NCI-H82 treated with DMSO at 0.1 percent for 48 hours (cell line): ENCODE measurements around the gene COA1.
"Not testable (repeated sequence)": the region's sequence is repeated elsewhere in the genome, so short reads cannot be mapped to it uniquely, and the experiment has no call there.

ENCODE experiments used
- DNase-seq: peaks from one replicate; lab custom pipeline; 2025; ENCODE audit not compliant: unreplicated experiment; lab: John Stamatoyannopoulos, UW

Gene COA1

GRCh38 chr7:43729924-43730248 is 563 bp upstream of the COA1 start:
- DNase-seq = no peak

- DNase-seq = no peak
These were observed 1.8 kb downstream of the COA1 start for GRCh38 chr7:43727494-43727893.

- no peak for DNase-seq
These were observed 2.3 kb downstream of the COA1 start for GRCh38 chr7:43727003-43727402.

GRCh38 chr7:43726466-43726865 is 2.9 kb downstream of the COA1 start:
- DNase-seq = no peak

GRCh38 chr7:43725251-43725650 is 4.1 kb downstream of the COA1 start:
- DNase-seq = no peak

GRCh38 chr7:43723007-43723341 is 6.3 kb downstream of the COA1 start:
- no peak for DNase-seq

- DNase-seq = no peak
These were observed 8.0 kb downstream of the COA1 start for GRCh38 chr7:43721193-43721806.

GRCh38 chr7:43716598-43716997 is 12.7 kb downstream of the COA1 start:
- DNase-seq = no peak

GRCh38 chr7:43715966-43716365 is 13.4 kb downstream of the COA1 start:
- not testable (repeated sequence) for DNase-seq

- DNase-seq = no peak
These were observed 17.8 kb downstream of the COA1 start for GRCh38 chr7:43711503-43711902.

GRCh38 chr7:43708055-43708454 is 21.3 kb downstream of the COA1 start:
- not testable (repeated sequence) for DNase-seq

GRCh38 chr7:43703573-43703972 is 25.8 kb downstream of the COA1 start:
- DNase-seq = no peak

- DNase-seq = no peak
These were observed 26.3 kb downstream of the COA1 start for GRCh38 chr7:43702974-43703373.

- no peak for DNase-seq
These were observed 27.4 kb downstream of the COA1 start for GRCh38 chr7:43701929-43702328.

- DNase-seq = no peak
These were observed 27.8 kb downstream of the COA1 start for GRCh38 chr7:43701500-43701854.

- DNase-seq = no peak
These were observed 28.4 kb downstream of the COA1 start for GRCh38 chr7:43700646-43701499.

GRCh38 chr7:43700059-43700501 is 29.2 kb downstream of the COA1 start:
- peak; percentile 29 for DNase-seq

GRCh38 chr7:43698460-43699255 is 30.7 kb downstream of the COA1 start:
- no peak for DNase-seq

GRCh38 chr7:43697690-43698089 is 31.6 kb downstream of the COA1 start:
- no peak for DNase-seq

GRCh38 chr7:43695365-43695764 is 34.0 kb downstream of the COA1 start:
- no peak for DNase-seq

GRCh38 chr7:43694399-43694748 is 34.9 kb downstream of the COA1 start:
- no peak for DNase-seq
